Measurements from ENCODE around the gene CNTNAP2. TPM values are rescaled to one million over a fixed set of nuclear protein-coding genes. Genes with fewer than 3 reads are reported as not detected.

CNTNAP2 gene
- total and polyA plus RNA-seq, 2 of the 13 experiments (the other 11 are each of a cell fraction or from before 2014, with no cell fraction given), result 0.40 to 0.42 TPM

GRCh38 chr7:147878912-147879661 is 1762.5 kb downstream of the CNTNAP2 start:
- in situ Hi-C loops (cut with HindIII; ENCODE audit: extremely low pct_ligation_motif_present, low pct_unique_long_range_greater_than_20kb) (no loop called here), intact Hi-C loops (cut with micrococcal nuclease; ENCODE audit: unreplicated experiment) (no loop called here)
- Histone ChIP-seq H3K36me3 (replicated peaks in 1 of 2; ENCODE audit: control insufficient read depth in 1 of 2, insufficient read depth in 2 of 2, low read length in 2 of 2) (no peaks in the 10 kb centered on the region), H2AFZ (ENCODE audit: low read length) (no peak overlapping the region), H3K9ac (ENCODE audit: insufficient read depth, low read depth, low read length) (no peak overlapping the region), H4K20me1 (ENCODE audit: insufficient read depth, low read length) (no peaks in the 10 kb centered on the region), H3K27me3 (ENCODE audit: control insufficient read depth in 1 of 2, insufficient read depth in 2 of 2, low read length in 2 of 2) (no peaks in the 10 kb centered on the region), H3K79me2 (ENCODE audit: insufficient read depth, low read length) (no peaks in the 10 kb centered on the region), H3K4me2 (ENCODE audit: low read depth, low read length) (no peak overlapping the region), H3K27ac (ENCODE audit: extremely low read length, insufficient read depth, low read length) (no peak overlapping the region), H3K4me1 (ENCODE audit: insufficient read depth, low read length) (no peaks in the 10 kb centered on the region), H3K4me3 (replicated peaks in 1 of 3; ENCODE audit: insufficient read depth in 1 of 3, low read depth in 2 of 3, low read length in 3 of 3) (no peak overlapping the region), H3K9me3 (ENCODE audit: low read length) (peaks cover 6% of the 10 kb centered on the region; the same call in 1 of the 2 replicates)
- no TSS peak for BruUV-seq (replicated peaks)
- ChIA-PET CTCF (ENCODE audit: low intra/inter-chr PET ratio, low total read pairs) (no interaction called here), POLR2A (no interaction called here)
- FAIRE-seq, result no peak
- no peak for DNase-seq (ENCODE audit: low spot score)
- ATAC-seq, result no peak
- 2% methylated on average over 9 of the region's 9 CpGs for WGBS (ENCODE audit: low lambda C conversion rate)
- TF ChIP-seq ZNF292 (CRISPR knock-in tag; IDR thresholded peaks at IDR 0.05; ENCODE audit: borderline replicate concordance, low read depth) (no peak), HINFP (CRISPR knock-in tag; IDR thresholded peaks at IDR 0.05; ENCODE audit: low read depth) (no peak), ZNF17 (CRISPR knock-in tag; IDR thresholded peaks at IDR 0.05) (no peak), ZNF780A (CRISPR knock-in tag; IDR thresholded peaks at IDR 0.05) (no peak), PAX8 (CRISPR knock-in tag; IDR thresholded peaks at IDR 0.05; ENCODE audit: borderline replicate concordance) (no peak), MTA3 (CRISPR knock-in tag; IDR thresholded peaks at IDR 0.05) (no peak), IKZF5 (CRISPR knock-in tag; IDR thresholded peaks at IDR 0.05) (no peak), FOXA3 (CRISPR knock-in tag; IDR thresholded peaks at IDR 0.05) (no peak), ZNF160 (CRISPR knock-in tag; IDR thresholded peaks at IDR 0.05) (no peak), FOXK2 (IDR thresholded peaks at IDR 0.05) (no peak), ZNF646 (CRISPR knock-in tag; IDR thresholded peaks at IDR 0.05) (no peak), PREB (CRISPR knock-in tag; IDR thresholded peaks at IDR 0.05) (no peak)
